SK-N-SH (cell line): Measurements from ENCODE around the gene TDP2. TPM values are rescaled to one million over a fixed set of nuclear protein-coding genes. Genes with fewer than 3 reads are reported as not detected.
"Not testable (repeated sequence)": the region's sequence is repeated elsewhere in the genome, so short reads cannot be mapped to it uniquely, and the experiment has no call there.

Experiments used
- CTCF ChIA-PET: fragments of 300-600, 350-600 bp; formaldehyde crosslinking; extraction: SDS; loops from one replicate; lab custom pipeline; 2021; lab: Yijun Ruan, JAX
- POLR2A ChIA-PET: fragments of 350-600 bp; sonication (Branson Sonifier 250); formaldehyde crosslinking; extraction: SDS; loops from one replicate; lab custom pipeline; 2020; ENCODE audit warnings: antibody characterized with exemption, inconsistent platforms; lab: Yijun Ruan, JAX
- DNase-seq: peaks from one replicate; pipeline ENCODE4 v3.0.0; 2012
- H2AFZ ChIP-seq: fragments of 200-600 bp; sonication (generic); 2 replicates; pipeline ENCODE4 v1.8.1; 2016; ENCODE audit warnings: antibody characterized with exemption, mild to moderate bottlenecking, low read depth
- H3F3A ChIP-seq: fragments of 200-600 bp; sonication (generic); replicated peaks from 2 replicates; pipeline ENCODE3; 2016; ENCODE audit warnings: antibody characterized with exemption, mild to moderate bottlenecking; ENCODE audit not compliant: insufficient read depth
- H3K27ac ChIP-seq, 2 experiments: fragments of 200-500 bp in 1 of 2; fragments of 200-600 bp in 1 of 2; sonication (Bioruptor generic) in 1 of 2; sonication (generic), shearing (Covaris generic) in 1 of 2; 2 replicates each; pipeline versions ENCODE4 v1.5.1 to v1.6.1; 2014 to 2016; ENCODE audit warnings: low read depth in 2 of 2, inconsistent platforms in 1 of 2, low read length in 1 of 2, mild to moderate bottlenecking in 1 of 2, mixed read lengths in 1 of 2
- H3K27me3 ChIP-seq: fragments of 200-600 bp; sonication (generic), shearing (Covaris generic); 2 replicates; pipeline ENCODE4 v1.6.1; 2016; ENCODE audit warnings: mixed run types; ENCODE audit not compliant: insufficient read depth
- H3K36me3 ChIP-seq, 2 experiments: fragments of 200-500 bp in 1 of 2; fragments of 200-600 bp in 1 of 2; sonication (Bioruptor generic) in 1 of 2; sonication (generic) in 1 of 2; replicated peaks in 1 of 2; 2 replicates each; pipeline versions ENCODE3 to v1.5.1; 2014 to 2016; ENCODE audit warnings: low read length in 1 of 2, mild to moderate bottlenecking in 1 of 2; ENCODE audit not compliant: insufficient read depth in 2 of 2, control insufficient read depth in 1 of 2
- H3K4me1 ChIP-seq, 2 experiments: fragments of 200-500 bp in 1 of 2; fragments of 200-600 bp in 1 of 2; sonication (Bioruptor generic) in 1 of 2; sonication (generic), shearing (Covaris generic) in 1 of 2; 2 replicates each; pipeline versions ENCODE4 v1.5.1 to v1.6.1; 2014 to 2016; ENCODE audit warnings: low read depth in 1 of 2, low read length in 1 of 2, mixed run types in 1 of 2; ENCODE audit not compliant: insufficient read depth in 2 of 2, control insufficient read depth in 1 of 2
- H3K4me2 ChIP-seq: fragments of 200-600 bp; sonication (generic), shearing (Covaris generic); 2 replicates; pipeline ENCODE4 v1.6.1; 2017; ENCODE audit warnings: mixed run types
- H3K4me3 ChIP-seq, 2 experiments: fragments of 200-500 bp in 1 of 2; fragments of 200-600 bp in 1 of 2; sonication (Bioruptor generic) in 1 of 2; sonication (generic), shearing (Covaris generic) in 1 of 2; 2 replicates each; pipeline versions ENCODE4 v1.5.1 to v1.8.1; 2014 to 2016; ENCODE audit warnings: low read depth in 2 of 2, inconsistent platforms in 1 of 2, low read length in 1 of 2, mild to moderate bottlenecking in 1 of 2, mixed read lengths in 1 of 2, moderate library complexity in 1 of 2
- H3K79me2 ChIP-seq: fragments of 200-600 bp; sonication (generic); 2 replicates; pipeline ENCODE4 v1.8.1; 2017; ENCODE audit warnings: mild to moderate bottlenecking; ENCODE audit not compliant: insufficient read depth
- H3K9ac ChIP-seq: fragments of 200-600 bp; sonication (generic); 2 replicates; pipeline ENCODE4 v1.6.1; 2017; ENCODE audit warnings: mixed run types
- H3K9me2 ChIP-seq: fragments of 200-600 bp; sonication (generic); 2 replicates; pipeline ENCODE4 v1.6.1; 2017; ENCODE audit warnings: mixed run types
- H3K9me3 ChIP-seq: fragments of 200-600 bp; sonication (generic); 2 replicates; pipeline ENCODE4 v1.6.1; 2017; ENCODE audit warnings: mixed run types, mild to moderate bottlenecking, moderate library complexity
- H4K20me1 ChIP-seq: fragments of 200-600 bp; sonication (generic); 2 replicates; pipeline ENCODE4 v1.6.1; 2017; ENCODE audit warnings: mild to moderate bottlenecking, mixed run types; ENCODE audit not compliant: insufficient read depth
- CHD2 ChIP-seq: fragments of 150-350 bp; IDR thresholded peaks from 2 replicates; pipeline ENCODE4 v1.6.1; 2018; ENCODE audit warnings: low read length; ENCODE audit not compliant: partially characterized antibody
- CTCF ChIP-seq: fragments of 200-600 bp; sonication (generic); IDR thresholded peaks from 2 replicates; pipeline ENCODE4 v1.6.1; 2017; ENCODE audit warnings: antibody characterized with exemption, mild to moderate bottlenecking, moderate library complexity
- FOSL2 ChIP-seq: IDR thresholded peaks from 2 replicates; pipeline ENCODE4 v1.4.0; 2012; ENCODE audit warnings: low read depth, mild to moderate bottlenecking, moderate library complexity, borderline replicate concordance
- FOXM1 ChIP-seq: IDR thresholded peaks from 2 replicates; pipeline ENCODE4 v1.4.0; 2012; ENCODE audit warnings: low read depth, mild to moderate bottlenecking
- GABPA ChIP-seq: IDR thresholded peaks from 2 replicates; pipeline ENCODE4 v1.4.0; 2012; ENCODE audit warnings: low read depth, mild to moderate bottlenecking
- GATA2 ChIP-seq: sonication (generic); formaldehyde crosslinking; IDR thresholded peaks from 2 replicates; pipeline ENCODE4 v1.5.0; 2020; ENCODE audit warnings: mild to moderate bottlenecking, missing genetic modification reagents
- JUND ChIP-seq: IDR thresholded peaks from 2 replicates; pipeline ENCODE4 v1.4.0; 2012
- MEF2A ChIP-seq: IDR thresholded peaks from 2 replicates; pipeline ENCODE4 v1.4.0; 2012; ENCODE audit warnings: low read depth, borderline replicate concordance
- PBX3 ChIP-seq: IDR thresholded peaks from 2 replicates; pipeline ENCODE4; 2012
- RCOR1 ChIP-seq: fragments of 150-350 bp; IDR thresholded peaks from 2 replicates; pipeline ENCODE4 v1.6.1; 2017; ENCODE audit warnings: antibody characterized with exemption, low read length
- RFX5 ChIP-seq: IDR thresholded peaks from 2 replicates; pipeline ENCODE4 v1.6.1; 2012; ENCODE audit warnings: mild to moderate bottlenecking, improper control_type of control experiment, low read length
- RXRA ChIP-seq: IDR thresholded peaks from 2 replicates; pipeline ENCODE4 v1.4.0; 2012; ENCODE audit warnings: low read depth, mild to moderate bottlenecking, borderline replicate concordance
- SIN3A ChIP-seq: IDR thresholded peaks from 2 replicates; pipeline ENCODE4 v1.6.1; 2012; ENCODE audit warnings: low read depth, mild to moderate bottlenecking, low read length, moderate library complexity, borderline replicate concordance
- TCF12 ChIP-seq: IDR thresholded peaks from 2 replicates; pipeline ENCODE4 v1.4.0; 2012
- TEAD4 ChIP-seq: IDR thresholded peaks from 2 replicates; pipeline ENCODE4 v1.4.0; 2012; ENCODE audit warnings: mild to moderate bottlenecking, borderline replicate concordance; ENCODE audit not compliant: insufficient read depth
- USF1 ChIP-seq: IDR thresholded peaks from 2 replicates; pipeline ENCODE4 v1.4.0; 2012; ENCODE audit warnings: low read depth, borderline replicate concordance
- USF2 ChIP-seq: fragments of 150-350 bp; IDR thresholded peaks from 2 replicates; pipeline ENCODE4 v1.6.1; 2017; ENCODE audit warnings: antibody characterized with exemption, low read length, low read depth, borderline replicate concordance
- YY1 ChIP-seq: IDR thresholded peaks from 2 replicates; pipeline ENCODE4 v1.4.0; 2012; ENCODE audit warnings: low read depth, mild to moderate bottlenecking
- WGBS: methylation state at CpG from one replicate; pipeline ENCODE4 v1.1.6; 2017; ENCODE audit warnings: low lambda C conversion rate; 5-methylcytosine and 5-hydroxymethylcytosine counted together
- polyA plus RNA-seq, 3 experiments: library from polyadenylated mRNA; depleted of rRNA; stranded (reverse); fragments of >200 nt; gene quantifications; 2 replicates each; pipeline ENCODE4 v1.2.3, GENCODE V29; 2012

Gene TDP2
- polyA plus RNA-seq, 1 of the 3 experiments (the other 2 are of a cell fraction), result 20.0 TPM

- no peaks in the 10 kb centered on the region for H3K79me2 ChIP-seq
- no peak overlapping the region for H3K4me2 ChIP-seq
- H3K4me3 ChIP-seq, result no peak overlapping the region
- no peaks in the 10 kb centered on the region for H3K36me3 ChIP-seq
- no peak for DNase-seq
- TF ChIP-seq TCF12 (no peak), USF2 (no peak), GABPA (no peak), GATA2 (CRISPR knock-in tag) (no peak), MEF2A (no peak)
- H3K4me1 ChIP-seq, result peaks cover 0 to 3% of the 10 kb centered on the region in 2 experiments; a peak in 2 of 4 replicates
- H3K9ac ChIP-seq, result no peak overlapping the region
- H3K9me3 ChIP-seq, result no peaks in the 10 kb centered on the region
- H3F3A ChIP-seq, result no peaks in the 10 kb centered on the region
- no peaks in the 10 kb centered on the region for H4K20me1 ChIP-seq
- POLR2A ChIA-PET, result no interaction called here
- CTCF ChIA-PET, result no interaction called here
- no peak overlapping the region for H3K27ac ChIP-seq
- H3K9me2 ChIP-seq, result no peaks in the 10 kb centered on the region
- H2AFZ ChIP-seq, result no peak overlapping the region
- H3K27me3 ChIP-seq, result no peaks in the 10 kb centered on the region
These were observed 24.6 kb downstream of the TDP2 start for GRCh38 chr6:24642061-24642460.

GRCh38 chr6:24640631-24641030, 26.1 kb downstream of the TDP2 start:
- H3F3A ChIP-seq, H3K9ac ChIP-seq, H3K9me2 ChIP-seq, H3K27me3 ChIP-seq, H3K4me3 ChIP-seq, POLR2A ChIA-PET, H3K9me3 ChIP-seq, H3K36me3 ChIP-seq, H4K20me1 ChIP-seq, H3K79me2 ChIP-seq, H3K27ac ChIP-seq, H2AFZ ChIP-seq, H3K4me2 ChIP-seq, H3K4me1 ChIP-seq, DNase-seq: not testable (repeated sequence)
- 60% methylated on average over 5 of the region's 5 CpGs for whole genome bisulfite sequencing
- CTCF ChIA-PET, result interaction anchor here (1.0 kb wide), 1 partner anchor 60 kb away, joined by 3 read pairs; no protein-coding TSS in a partner anchor

- Histone ChIP-seq H3K36me3 (no peaks in the 10 kb centered on the region), H3K4me1 (no peaks in the 10 kb centered on the region; a peak in 1 of 4 replicates)
- no peak for TF ChIP-seq MEF2A
- no peak for TF ChIP-seq CHD2
- TF ChIP-seq USF1, result no peak
- TF ChIP-seq TCF12, result no peak
- no peak for TF ChIP-seq RXRA
- TF ChIP-seq RCOR1, result no peak
- TF ChIP-seq FOSL2, result no peak
- no peak for TF ChIP-seq PBX3
- no peak for TF ChIP-seq FOXM1
- TF ChIP-seq TEAD4, result no peak
- no peak for TF ChIP-seq CTCF
- TF ChIP-seq GATA2 (CRISPR knock-in tag), result no peak
- TF ChIP-seq RFX5, result no peak
- no peak for TF ChIP-seq JUND
- no peak for TF ChIP-seq SIN3A
- TF ChIP-seq YY1, result no peak
- TF ChIP-seq, all 33 proteins: peak for 0
- Histone ChIP-seq H2AFZ (no peak overlapping the region), H3K4me2 (no peak overlapping the region), H3K27ac (no peak overlapping the region), H4K20me1 (no peaks in the 10 kb centered on the region), H3K4me3 (no peak overlapping the region), H3K27me3 (no peaks in the 10 kb centered on the region), H3K9me3 (no peaks in the 10 kb centered on the region), H3K9ac (no peak overlapping the region), H3K79me2 (no peaks in the 10 kb centered on the region), H3K9me2 (no peaks in the 10 kb centered on the region), H3F3A (no peaks in the 10 kb centered on the region)
- ChIA-PET CTCF (interaction anchor here (0.6 kb wide), 1 partner anchor 1318 kb away, joined by 3 read pairs; no protein-coding TSS in a partner anchor), POLR2A (no interaction called here)
- DNase-seq, result no peak
- WGBS, result 95% methylated on average over 1 of the region's 1 CpG
These were observed 26.5 kb downstream of the TDP2 start for GRCh38 chr6:24640166-24640565.
